HG03039 (cell line): Measurements from ENCODE around the gene KLK1.
"Not testable (repeated sequence)": the region's sequence is repeated elsewhere in the genome, so short reads cannot be mapped to it uniquely, and the experiment has no call there.

Experiments used
- ATAC-seq: cut with Tn5 transposase; IDR thresholded peaks from one replicate; pipeline ENCODE4 v1.9.1; 2021; ENCODE audit warnings: mild to moderate bottlenecking, moderate library complexity; ENCODE audit not compliant: unreplicated experiment

Gene KLK1

DNA sequence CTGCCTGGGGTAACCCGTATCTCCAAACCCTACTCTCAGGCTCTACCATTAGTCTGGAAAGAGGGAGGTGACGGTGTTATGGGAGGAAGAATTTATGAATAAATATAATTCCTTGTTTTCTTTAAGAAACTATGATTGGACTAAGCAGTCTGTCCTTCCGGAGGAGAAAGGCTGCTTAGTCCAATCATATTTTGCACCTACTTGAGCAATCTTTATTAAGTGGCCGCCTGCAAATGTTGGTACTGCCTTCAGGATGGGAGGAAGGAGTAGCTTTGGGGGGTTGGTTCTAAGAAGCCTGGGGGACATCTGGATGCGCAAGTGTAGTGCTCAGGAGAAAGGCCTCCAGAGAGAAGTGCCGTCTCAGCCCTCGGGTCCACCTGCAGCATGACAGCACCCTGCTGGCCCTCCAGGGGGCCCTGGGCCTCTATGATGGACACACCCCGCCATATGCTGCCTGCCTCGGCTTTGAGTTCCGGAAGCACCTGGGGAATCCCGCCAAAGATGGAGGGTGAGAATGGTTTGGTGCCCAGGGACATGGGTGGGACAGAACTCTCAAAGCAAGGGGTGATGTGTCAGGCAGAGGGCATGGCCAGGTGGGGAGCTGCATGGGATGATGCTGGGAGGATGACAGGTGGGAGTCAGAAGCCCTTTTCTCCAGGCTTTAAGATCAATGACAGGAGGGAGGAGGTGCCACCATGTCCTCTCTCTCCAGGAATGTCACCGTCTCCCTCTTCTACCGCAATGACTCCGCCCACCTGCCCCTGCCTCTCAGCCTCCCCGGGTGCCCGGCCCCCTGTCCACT lies 29.3 kb downstream of the KLK1 start:
- ATAC-seq: no peak

DNA sequence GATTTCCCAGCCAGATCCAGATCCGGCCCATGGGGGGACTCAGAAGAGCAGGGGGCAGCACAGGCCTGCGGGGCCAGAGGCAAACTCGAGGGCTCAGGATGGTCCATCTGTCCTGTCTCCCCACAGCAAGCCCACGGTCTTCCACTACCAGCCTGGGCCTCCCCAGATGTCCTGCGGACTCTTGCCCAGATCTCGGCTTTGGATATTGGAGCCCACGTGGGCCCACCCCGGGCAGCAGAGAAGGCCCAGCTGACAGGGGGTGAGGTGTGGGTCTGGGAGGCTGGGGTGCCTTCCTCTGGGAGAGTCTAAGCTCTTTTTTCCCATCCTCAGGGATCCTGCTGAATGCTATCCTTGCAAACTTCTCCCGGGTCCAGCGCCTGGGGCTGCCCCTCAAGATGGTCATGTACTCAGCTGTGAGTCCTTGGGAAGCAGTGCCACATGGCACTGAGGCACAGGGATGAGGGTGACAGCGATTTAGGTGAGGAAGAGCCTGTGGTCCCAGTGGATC lies 30.0 kb downstream of the KLK1 start:
- no peak for ATAC-seq

DNA sequence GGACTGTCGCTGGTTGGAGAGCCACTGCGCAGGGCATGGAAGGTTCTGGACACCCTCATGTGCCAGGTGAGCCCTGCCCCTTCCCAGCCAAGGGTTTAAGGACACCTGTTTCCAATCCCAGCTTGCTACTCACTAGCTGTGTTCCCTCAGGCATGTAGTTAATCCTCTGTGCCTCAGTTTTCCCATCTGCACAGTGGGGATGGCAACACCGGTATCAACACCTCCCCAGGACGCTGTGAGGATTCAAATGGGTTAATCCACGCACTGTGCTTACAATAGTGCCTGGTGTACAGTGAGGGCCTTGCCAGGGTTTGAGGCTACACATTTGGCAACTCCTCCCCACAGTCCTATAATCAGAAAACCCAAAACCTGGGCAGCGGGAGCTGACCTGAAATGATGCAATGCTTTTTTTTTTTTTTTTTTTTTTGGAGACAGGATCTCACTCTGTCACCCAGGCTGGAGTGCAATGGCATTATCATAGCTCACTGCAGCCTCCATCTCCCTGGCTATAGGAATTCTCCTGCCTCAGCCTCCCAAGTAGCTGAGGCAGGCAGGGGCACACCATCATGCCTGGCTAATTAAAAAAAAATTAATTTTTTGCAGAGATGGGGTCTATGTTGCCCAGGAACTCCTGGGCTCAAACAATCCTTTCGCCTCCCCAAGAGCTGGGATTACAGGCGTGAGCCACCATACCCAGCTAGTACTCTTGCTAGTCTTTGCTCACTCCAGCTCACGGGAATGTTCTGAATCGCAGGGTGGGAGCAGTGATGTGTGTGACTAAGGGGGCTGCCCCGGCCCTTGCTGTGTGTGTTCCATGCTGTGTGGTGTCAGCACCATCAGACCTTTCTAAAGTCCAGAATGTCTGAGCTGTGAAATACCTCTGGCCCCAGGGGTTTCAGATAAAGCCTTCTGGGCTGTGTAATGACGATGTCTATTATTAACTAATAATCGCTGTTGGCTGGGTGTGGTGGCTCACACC lies 31.0 kb downstream of the KLK1 start:
- ATAC-seq: no peak

DNA sequence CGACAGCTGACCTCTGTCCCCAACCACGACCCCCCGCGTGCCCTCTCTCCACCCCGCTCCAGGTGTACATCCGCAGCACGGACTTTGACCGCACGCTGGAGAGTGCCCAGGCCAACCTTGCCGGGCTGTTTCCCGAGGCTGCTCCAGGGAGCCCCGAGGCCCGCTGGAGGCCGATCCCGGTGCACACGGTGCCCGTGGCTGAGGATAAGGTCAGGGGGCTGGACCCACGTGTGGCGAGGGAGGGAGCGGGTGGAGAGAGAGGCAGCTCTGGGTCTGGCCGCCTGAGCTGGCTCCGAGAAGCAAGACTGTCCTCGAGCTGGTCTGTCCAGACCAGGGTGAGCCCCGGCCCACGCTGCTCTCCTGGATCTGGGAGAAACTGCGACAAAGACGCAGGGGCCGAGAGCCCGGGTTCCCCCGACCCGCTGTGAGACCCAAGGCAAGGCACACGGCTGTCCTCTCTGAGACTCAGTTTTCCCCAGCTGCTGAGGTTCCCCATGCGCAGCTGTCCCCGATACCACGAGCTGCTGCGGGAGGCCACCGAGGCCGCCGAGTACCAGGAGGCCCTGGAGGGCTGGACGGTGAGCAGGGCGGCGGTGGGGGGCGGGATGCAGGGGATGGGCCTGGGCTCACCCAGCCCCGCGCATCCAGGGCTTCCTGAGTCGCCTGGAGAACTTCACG lies 31.9 kb downstream of the KLK1 start:
- ATAC-seq: no peak

DNA sequence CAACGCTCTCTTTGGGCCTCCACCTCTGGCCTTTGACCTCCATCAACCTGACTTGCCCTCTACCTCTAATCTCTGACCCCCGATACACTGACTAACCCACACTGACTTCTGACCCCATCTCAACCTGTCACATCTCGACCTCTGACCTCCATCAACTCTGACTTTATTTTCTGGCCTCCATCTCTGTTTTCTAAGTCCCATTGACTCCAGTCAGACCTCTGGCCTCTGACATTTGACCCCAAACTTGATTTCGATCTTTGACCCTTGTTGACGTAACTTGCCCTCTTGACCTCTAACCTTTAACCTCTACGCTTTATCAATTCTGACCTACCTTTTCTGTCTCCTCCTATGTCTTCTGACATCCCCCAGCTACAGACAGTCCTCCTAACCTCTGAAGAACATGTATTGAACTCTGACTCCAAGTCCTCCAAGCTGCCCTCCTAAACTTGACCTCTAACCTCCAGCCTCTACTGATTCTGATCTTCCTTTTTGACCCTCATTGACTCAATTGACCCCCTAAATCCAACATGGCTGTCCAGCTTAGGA lies 32.6 kb downstream of the KLK1 start:
- ATAC-seq: no peak

DNA sequence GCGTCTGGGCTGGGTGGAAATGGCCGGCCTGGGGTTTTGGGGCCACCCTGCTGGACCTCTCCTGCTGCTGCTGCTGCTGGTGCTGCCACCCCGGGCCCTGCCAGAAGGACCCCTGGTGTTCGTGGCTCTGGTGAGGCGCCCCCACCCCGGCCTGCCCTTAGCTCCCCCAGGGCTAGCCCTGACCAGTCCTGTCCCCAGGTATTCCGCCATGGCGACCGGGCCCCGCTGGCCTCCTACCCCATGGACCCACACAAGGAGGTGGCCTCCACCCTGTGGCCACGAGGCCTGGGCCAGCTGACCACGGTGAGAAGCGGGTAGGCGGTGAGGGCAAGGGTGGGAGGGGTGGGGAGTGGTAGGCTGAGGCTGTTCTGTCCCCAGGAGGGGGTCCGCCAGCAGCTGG lies 33.2 kb downstream of the KLK1 start, which contains the start of gene ACP4:
Gene ACP4, plus strand, starts transcription at position 20 of the 400 bp plus-strand sequence. Its CDS starts 0 bp downstream, at position 20.
- no peak for ATAC-seq

DNA sequence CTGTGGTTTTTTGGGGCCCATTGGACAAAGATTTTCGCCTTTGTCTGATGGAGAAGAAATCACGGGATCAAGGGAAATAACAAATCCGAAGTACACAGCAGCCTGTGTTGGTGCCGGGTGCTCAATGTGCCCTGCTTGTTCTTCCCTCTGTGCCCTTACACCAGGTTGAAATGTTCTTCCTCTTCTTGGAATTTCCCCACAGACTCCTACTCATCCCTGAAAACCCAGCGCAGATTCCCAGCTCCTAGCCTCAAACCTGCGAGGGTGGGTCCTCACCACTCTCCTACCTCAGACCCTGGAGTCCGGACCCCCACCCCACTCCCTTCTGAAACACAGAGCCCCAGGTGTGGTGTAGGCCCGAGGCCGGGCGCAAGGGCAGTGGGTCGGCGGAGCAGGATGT lies 38.3 kb downstream of the KLK1 start:
- ATAC-seq: no peak

DNA sequence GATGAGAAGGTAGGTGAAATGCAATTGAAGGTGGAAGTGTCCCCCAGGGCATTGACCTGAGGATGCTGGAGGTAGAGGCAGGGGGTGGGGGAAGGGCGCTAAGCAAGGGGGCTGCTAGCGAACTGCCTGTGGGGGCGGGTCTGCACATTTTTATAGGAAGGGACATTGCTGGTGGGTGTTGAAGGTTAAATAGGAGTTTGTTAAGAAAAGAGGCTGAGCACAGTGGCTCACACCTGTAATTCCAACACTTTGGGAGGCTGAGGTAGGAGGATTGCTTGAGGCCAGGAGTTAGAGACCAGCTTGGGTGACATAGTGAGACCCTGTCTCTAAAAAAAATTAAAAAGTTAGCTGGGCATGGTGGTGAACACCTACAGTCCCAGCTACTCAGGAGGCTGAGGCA lies 38.9 kb downstream of the KLK1 start:
- no peak for ATAC-seq

DNA sequence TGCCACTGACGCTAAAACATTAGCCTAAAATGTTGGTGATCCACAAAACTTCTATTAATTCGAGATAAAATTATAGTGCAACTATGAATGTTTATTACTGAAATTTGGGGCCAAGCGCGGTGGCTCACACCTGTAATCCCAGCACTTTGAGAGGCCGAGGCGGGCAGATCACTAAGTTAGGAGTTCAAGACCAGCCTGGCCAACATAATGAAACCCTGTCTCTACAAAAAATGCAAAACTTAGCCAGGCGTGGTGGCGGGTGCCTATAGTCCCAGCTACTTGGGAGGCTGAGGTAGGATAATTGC lies 39.8 kb downstream of the KLK1 start:
- not testable (repeated sequence) for ATAC-seq

DNA sequence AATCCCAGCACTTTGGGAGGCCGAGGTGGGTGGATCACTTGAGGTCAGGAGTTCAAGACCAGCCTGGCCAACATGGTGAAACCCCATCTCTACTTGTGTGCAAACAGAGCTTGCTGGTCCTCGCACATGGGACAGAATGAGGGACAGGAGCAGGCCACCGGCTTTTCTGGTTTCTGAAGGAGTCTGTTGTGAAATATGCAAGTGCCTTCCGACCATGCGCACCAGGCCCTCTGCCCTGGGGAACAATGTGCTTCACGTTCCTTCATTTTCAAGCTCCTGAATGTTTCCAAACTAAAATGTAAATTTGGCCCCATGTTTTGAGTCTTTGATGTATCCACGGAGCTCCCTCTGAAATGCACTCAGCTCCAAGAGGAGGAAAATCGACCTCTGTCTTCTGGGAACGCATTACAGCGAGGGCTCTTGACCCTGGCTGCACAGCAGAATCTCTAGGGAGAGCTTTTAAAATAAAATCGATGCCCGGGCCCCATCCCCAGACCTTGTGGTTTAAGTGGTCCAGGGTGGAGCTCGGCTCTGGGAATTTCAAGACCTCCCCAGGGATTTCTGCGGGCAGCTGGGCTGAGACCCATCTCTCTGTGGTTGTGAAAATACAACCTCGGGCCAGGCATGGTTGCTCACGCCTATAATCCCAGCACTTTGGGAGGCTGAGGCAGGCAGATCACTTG lies 42.7 kb downstream of the KLK1 start:
- no peak for ATAC-seq

DNA sequence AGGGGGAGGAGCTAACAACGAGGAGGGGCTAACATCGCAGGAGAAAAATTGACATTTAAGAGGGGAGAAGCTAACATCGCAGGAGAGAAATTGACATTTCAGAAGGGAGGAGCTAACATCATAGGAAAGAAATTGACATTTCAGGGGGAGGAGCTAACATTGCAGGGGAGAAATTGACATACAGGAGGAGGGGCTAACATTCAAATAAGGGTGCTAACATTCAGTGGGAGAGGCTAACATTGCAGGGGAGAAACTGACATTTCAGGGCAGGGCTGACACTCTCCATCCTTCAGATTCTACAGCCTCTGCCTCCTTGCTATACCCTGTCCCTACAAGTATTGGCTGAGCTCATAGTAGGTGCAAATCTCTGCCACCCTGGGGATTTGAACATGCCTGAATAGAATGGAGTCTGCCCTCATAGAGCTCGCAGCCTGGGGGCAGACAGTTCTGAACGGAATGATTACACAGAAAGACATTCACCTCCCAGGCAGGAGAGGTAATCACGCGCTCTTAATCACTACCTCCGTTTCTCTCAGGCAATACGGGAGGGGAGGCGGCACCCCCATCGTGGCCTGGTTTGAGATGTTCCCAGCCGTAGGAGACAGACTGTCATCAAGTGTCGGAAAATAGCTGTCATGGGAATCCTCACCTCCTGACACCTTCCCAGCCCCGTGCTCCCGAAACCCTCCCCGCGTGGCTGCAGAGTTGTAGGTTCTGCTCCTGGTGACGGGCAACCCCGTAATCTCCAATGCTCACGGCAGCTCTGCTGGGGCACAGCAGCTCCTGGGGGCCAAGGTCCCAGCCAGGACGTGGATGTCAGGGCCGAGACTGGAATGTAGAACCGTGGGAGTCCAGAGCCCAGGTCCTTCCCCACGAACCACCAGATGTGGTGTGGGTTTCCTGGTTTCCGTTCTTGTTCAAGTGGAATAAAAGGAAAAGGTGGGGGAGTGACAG lies 43.8 kb downstream of the KLK1 start:
- no peak for ATAC-seq

DNA sequence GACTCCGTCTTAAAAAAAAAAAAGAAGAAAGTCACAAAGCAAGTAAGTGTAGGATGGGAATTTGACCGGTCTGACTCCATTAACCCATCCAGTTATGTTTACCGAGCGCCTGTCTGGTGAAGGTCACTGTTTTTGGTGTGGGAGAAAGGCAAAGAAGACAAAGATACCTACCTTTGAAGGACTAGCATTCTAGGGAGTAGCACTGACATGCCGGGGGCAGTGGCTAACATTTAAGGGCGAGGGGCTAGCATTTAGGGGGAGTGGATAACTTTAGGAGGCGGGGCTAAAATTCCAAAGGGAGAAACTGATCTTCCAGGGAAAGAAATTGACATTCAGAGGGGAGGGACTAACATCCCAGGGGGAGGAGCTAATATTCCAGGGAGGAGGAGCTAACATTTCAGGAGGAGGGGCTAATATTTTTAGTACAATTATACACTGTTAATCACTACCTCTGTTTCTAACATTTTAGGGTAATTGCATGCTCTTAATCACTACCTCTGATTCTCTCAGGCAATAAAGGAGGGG lies 44.6 kb downstream of the KLK1 start:
- no peak for ATAC-seq

DNA sequence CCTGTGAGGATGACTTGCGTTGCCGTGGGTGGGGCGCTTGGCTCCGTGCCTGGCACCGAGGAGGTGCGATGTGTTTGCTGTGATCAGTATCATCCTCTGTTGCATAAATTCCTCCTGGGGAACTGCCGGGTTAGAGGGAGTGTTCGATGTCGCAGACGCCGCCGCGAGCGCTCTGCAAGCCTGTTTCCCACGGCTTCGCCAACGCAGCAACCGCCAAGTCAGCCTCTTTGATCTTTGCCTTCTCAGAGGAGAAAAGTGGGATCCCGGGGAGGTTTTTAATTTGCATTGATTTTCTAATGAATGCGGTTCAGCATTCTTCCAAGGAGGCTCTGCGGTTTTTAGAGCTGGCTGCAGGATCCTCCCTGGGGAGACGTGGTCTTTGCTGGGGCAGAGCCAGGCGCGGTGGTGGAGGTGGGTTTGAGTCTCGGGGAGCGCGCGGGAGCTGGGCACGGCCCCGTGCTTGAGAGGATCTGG lies 45.7 kb downstream of the KLK1 start:
- ATAC-seq: no peak

DNA sequence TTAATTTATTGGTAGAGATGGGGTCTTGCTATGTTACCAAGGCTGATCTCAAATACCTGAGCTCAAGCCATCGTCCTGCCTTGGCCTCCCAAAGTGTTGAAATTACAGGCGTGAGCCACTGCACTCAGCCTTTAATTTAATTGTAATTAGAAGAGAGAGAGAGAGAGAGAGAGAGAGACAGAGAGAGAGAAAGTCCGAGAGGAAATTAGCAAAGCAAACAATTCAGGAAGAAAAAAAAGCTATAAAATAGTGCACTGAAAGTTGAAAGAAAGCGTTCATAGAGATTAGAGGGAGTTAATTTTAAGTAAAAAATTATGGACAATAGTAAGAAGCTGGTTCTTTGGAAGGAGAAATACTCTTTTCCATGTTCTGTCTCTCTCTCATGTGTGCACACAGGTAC lies 46.3 kb downstream of the KLK1 start:
- ATAC-seq: no peak

DNA sequence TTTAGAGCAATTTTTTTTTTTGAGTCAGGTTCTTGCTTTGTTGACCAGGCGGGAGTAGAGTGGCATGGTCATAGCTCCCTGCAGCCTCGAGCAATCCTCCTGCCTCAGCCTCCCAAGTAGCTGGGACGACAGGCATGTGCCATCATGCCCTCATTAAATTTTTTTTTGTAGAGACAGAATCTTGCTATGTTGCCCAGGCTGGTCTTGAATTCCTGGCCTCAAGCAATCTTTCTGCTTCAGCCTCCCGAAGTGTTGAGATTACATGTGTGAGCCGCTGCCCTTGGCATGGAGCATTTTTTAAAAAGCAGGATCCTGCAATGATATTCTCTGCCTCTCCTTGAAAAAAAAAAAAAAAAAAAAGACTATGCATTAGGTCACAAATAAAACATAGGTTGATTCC lies 47.5 kb downstream of the KLK1 start:
- no peak for ATAC-seq

DNA sequence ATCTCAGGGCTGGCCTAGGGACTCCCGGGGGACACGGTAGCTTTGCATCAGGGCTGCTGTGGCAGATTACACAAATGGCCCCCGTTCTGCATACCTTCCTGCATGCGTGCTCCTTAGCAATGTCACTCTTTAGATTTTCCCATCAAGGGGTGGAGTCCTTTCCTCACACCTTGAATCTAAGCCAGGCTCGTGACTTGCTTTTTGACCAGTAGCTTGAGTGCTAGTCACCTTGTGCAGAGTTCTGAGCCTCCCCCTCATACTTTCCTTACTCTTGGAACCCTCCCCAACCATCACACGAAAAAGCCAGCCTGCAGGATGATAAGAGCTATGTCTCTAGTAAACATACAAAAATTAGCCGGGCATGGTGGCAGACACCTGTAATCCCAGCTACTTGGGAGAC lies 50.1 kb downstream of the KLK1 start:
- ATAC-seq: not testable (repeated sequence)

DNA sequence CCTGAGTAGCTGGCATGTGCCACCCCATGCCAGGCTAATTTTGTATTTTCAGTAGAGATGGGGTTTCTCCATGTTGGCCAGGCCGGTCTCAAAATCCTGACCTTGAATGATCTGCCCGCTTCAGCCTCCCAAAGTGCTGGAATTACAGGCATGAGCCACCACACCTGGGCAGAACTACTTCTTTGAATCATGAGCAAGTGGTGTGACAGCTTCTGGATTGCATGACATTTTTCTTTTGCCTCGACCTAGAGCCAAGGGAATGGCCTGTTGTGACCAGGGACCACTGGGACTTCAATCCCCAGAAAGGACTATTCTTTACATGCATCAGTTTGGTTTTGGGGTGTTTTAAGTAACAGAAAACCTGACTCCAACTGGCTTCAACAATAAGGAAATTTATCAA lies 50.7 kb downstream of the KLK1 start:
- not testable (repeated sequence) for ATAC-seq

DNA sequence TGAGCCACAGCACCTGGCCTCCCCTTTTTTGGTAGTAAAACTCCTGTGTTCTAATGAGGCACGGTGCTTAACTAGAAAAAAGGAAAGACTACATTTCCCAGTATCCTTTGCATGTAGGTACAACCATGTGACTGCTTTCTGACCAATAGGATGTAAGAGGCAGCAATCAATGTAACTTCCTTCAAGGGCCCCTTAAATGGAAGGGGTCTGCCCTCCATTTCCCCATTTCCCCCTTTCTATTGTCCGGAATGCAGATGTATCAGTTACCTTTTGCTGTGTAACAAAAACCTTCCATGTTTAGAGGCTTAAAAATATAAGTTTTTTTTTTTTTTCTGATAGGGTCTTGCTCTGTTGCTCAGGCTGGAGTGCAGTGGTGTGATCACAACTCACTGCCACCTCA lies 51.1 kb downstream of the KLK1 start:
- no peak for ATAC-seq

DNA sequence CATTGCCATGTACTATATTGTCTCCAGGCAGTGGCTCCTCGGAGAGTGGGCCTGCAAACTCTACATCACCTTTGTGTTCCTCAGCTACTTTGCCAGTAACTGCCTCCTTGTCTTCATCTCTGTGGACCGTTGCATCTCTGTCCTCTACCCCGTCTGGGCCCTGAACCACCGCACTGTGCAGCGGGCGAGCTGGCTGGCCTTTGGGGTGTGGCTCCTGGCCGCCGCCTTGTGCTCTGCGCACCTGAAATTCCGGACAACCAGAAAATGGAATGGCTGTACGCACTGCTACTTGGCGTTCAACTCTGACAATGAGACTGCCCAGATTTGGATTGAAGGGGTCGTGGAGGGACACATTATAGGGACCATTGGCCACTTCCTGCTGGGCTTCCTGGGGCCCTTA lies 52.7 kb downstream of the KLK1 start:
- ATAC-seq: no peak
